Measurements from ENCODE around the gene GDI2. TPM values are rescaled to one million over a fixed set of nuclear protein-coding genes. Genes with fewer than 3 reads are reported as not detected.

Gene GDI2
- total RNA-seq, 2 donors from 2014 or later, result 179 to 185 TPM

DNA sequence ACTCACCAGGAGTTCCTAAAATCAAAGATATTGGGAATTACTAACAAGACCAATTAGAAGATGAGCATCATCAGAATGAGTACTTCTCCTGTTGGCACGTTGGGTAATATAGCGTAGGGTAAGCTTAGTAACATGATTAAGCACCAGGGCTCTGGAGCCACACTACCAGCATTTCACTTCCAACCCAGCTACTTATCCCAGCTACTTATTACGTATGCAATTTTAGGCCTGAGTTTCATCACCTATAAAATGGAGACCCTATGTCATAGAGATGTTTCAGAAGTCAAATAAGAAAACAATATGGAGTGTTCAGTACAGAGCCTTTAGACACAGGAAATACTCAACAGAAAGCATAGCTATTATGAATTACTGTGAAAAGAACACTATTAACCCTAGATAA, 19.0 kb downstream of the GDI2 start:
- 91 to 97% methylated on average over 3 of the region's 3 CpGs for WGBS, 2 donors
- peaks cover 0 to 48% of the 10 kb centered on the region in 2 donors for H3K36me3 ChIP-seq (replicated peaks in 1 of 2; ENCODE audit: insufficient read depth in 1 of 2, low read depth in 2 of 2)
- H3K9me3 ChIP-seq, result no peaks in the 10 kb centered on the region
- ATAC-seq (no peak), DNase-seq (no peak)
- H3K27ac ChIP-seq, result no peak overlapping the region
- intact Hi-C loops (cut with DNase I), result no loop called here
- no peaks in the 10 kb centered on the region for H3K27me3 ChIP-seq
- TF ChIP-seq, protein P1, sequence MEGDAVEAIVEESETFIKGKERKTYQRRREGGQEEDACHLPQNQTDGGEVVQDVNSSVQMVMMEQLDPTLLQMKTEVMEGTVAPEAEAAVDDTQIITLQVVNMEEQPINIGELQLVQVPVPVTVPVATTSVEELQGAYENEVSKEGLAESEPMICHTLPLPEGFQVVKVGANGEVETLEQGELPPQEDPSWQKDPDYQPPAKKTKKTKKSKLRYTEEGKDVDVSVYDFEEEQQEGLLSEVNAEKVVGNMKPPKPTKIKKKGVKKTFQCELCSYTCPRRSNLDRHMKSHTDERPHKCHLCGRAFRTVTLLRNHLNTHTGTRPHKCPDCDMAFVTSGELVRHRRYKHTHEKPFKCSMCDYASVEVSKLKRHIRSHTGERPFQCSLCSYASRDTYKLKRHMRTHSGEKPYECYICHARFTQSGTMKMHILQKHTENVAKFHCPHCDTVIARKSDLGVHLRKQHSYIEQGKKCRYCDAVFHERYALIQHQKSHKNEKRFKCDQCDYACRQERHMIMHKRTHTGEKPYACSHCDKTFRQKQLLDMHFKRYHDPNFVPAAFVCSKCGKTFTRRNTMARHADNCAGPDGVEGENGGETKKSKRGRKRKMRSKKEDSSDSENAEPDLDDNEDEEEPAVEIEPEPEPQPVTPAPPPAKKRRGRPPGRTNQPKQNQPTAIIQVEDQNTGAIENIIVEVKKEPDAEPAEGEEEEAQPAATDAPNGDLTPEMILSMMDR (IDR thresholded peaks at IDR 0.05), result no peak
- no peak for TF ChIP-seq POLR2A (IDR thresholded peaks at IDR 0.05)
- peaks cover 6% of the 10 kb centered on the region for H3K4me1 ChIP-seq
- H3K4me3 ChIP-seq, result no peak overlapping the region

GRCh38 chr10:5789626-5790025, 23.6 kb downstream of the GDI2 start:
- Histone ChIP-seq H3K36me3 (replicated peaks in 1 of 2; ENCODE audit: insufficient read depth in 1 of 2, low read depth in 2 of 2) (peaks cover 9 to 43% of the 10 kb centered on the region in 2 donors), H3K27ac (no peak overlapping the region), H3K4me3 (no peak overlapping the region), H3K27me3 (no peaks in the 10 kb centered on the region), H3K4me1 (peaks cover 19% of the 10 kb centered on the region), H3K9me3 (no peaks in the 10 kb centered on the region)
- no peak for TF ChIP-seq POLR2A (IDR thresholded peaks at IDR 0.05)
- TF ChIP-seq, protein P1 (IDR thresholded peaks at IDR 0.05), result no peak
- DNase-seq, result no peak
- intact Hi-C loops (cut with DNase I), result no loop called here
- no peak for ATAC-seq
- 30 to 40% methylated on average over 2 of the region's 2 CpGs for WGBS, 2 donors

DNA sequence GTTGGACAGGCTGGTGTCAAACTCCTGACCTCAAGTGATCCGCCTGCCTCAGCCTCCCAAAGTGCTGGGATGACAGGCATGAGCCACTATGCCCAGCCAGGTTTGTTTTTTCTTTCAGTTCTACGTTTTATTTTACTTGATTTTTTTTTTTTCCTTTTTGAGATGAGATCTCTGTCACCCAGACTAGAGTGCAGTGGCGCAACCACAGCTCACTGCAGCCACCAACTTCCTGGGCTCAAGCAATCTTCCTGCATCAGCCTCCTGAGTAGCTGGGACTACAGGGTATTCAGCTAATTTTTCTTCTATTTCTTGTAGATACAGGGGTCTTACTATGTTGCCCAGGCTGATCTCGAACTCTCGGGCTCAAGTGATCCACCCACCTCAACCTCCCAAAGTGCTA, 24.3 kb downstream of the GDI2 start:
- Histone ChIP-seq H3K4me3 (no peak overlapping the region), H3K27me3 (no peaks in the 10 kb centered on the region), H3K36me3 (replicated peaks in 1 of 2; ENCODE audit: insufficient read depth in 1 of 2, low read depth in 2 of 2) (peaks cover 15 to 45% of the 10 kb centered on the region in 2 donors), H3K4me1 (peaks cover 19% of the 10 kb centered on the region), H3K9me3 (no peaks in the 10 kb centered on the region), H3K27ac (no peak overlapping the region)
- ATAC-seq (no peak), DNase-seq (no peak)
- intact Hi-C loops (cut with DNase I), result no loop called here
- WGBS, 2 donors, result 78 to 88% methylated on average over 5 of the region's 5 CpGs
- no peak for TF ChIP-seq POLR2A (IDR thresholded peaks at IDR 0.05)
- TF ChIP-seq, protein P1 (IDR thresholded peaks at IDR 0.05), result no peak

DNA sequence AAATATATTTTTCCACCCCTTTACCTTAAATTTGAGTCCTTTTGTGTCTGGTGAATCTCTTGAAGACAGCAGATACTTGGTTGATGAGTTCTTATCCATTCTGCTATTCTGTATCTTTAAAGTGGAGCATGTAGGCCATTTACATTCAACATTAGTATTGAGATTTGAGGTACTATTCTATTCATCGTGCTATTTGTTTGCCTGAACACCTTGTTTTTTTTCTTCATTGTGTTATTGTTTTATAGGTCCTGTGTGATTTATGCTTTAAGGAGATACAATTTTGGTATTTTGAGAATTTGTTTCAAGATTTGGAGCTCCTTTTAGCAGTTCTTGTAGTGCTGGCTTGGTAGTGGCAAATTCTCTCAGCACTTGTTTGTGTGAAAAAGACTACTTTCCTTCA, 29.9 kb downstream of the GDI2 start:
- DNase-seq (no peak), ATAC-seq (no peak)
- H3K4me1 ChIP-seq, result peaks cover 22% of the 10 kb centered on the region
- H3K27me3 ChIP-seq, result no peaks in the 10 kb centered on the region
- TF ChIP-seq, protein P1 (IDR thresholded peaks at IDR 0.05), result no peak
- TF ChIP-seq POLR2A (IDR thresholded peaks at IDR 0.05), result no peak
- no peak overlapping the region for H3K27ac ChIP-seq
- intact Hi-C loops (cut with DNase I), result no loop called here
- WGBS, 2 donors, result 95 to 97% methylated on average over 1 of the region's 1 CpG
- H3K36me3 ChIP-seq (replicated peaks in 1 of 2; ENCODE audit: insufficient read depth in 1 of 2, low read depth in 2 of 2), result peaks cover 19 to 28% of the 10 kb centered on the region in 2 donors
- no peaks in the 10 kb centered on the region for H3K9me3 ChIP-seq
- H3K4me3 ChIP-seq, result no peak overlapping the region

DNA sequence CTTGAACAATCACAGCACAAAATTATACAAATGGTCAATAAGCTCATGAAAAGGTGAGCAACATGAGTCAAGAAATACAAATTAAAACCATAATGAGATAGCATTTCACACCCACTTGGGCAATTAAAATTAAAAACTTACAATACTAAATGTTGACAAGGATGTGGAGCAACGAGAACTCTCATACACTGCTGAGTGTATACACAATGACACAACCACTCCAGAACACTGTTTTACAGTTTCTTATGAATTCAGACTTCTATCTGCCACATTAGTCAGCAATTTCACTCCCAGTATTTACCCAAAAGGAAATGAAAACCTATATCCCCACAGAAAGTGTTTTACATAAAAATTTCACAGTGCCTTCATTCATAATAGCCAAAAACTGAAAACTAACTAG, 31.1 kb downstream of the GDI2 start:
- ATAC-seq (no peak), DNase-seq (no peak)
- Histone ChIP-seq H3K4me3 (no peak overlapping the region), H3K4me1 (peaks cover 12% of the 10 kb centered on the region), H3K9me3 (no peaks in the 10 kb centered on the region), H3K36me3 (replicated peaks in 1 of 2; ENCODE audit: insufficient read depth in 1 of 2, low read depth in 2 of 2) (peaks cover 19 to 28% of the 10 kb centered on the region in 2 donors), H3K27me3 (no peaks in the 10 kb centered on the region), H3K27ac (no peak overlapping the region)
- intact Hi-C loops (cut with DNase I), result no loop called here
- no peak for TF ChIP-seq POLR2A (IDR thresholded peaks at IDR 0.05)
- TF ChIP-seq, protein P1 (IDR thresholded peaks at IDR 0.05), result no peak
- 86 to 97% methylated on average over 1 of the region's 1 CpG for WGBS, 2 donors

All from body of pancreas (tissue), 4 donors.